ENCODE data around the gene DHPS.

The DHPS gene

DNA sequence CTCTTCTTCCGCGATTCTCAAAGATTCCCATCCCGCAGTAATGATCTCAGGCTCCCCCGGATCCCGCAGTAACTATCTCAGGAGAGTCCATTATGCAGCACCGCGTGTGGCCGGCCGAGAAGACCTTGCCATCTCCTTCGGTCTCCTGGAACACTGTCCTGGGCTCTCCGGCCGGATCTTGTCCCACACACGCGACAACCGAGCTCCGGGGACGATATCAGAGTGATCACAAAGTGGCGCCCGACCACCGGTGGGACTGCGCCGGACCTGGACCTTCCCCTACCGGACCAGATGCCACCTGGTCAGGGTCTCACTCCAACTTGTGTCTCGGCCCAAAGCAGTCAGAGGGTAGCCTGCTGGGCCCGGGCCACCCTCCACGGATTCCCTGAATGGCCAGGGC lies 39.2 kb downstream of the DHPS start:
- DNase-seq: no peak

DNA sequence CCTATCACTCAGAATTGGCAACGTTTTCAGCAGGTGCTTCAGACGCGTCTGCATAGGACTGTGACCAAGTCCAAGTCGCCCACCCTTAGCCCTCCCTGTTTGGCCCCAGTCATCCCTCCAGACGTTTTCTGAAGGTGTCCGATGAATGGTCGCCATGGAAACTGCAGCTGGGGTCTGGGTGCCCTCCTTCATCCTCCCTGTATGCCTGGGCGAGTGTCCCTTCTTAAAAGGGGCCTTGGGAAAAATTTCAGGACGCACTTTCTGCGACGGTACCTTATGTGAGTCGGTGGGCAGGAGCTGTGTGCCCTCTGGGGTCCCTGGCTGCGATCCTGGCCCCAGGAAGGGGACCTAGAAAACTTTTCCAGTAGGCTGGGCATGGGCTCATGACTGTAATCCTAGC lies 40.2 kb downstream of the DHPS start:
- DNase-seq: no peak

DNA sequence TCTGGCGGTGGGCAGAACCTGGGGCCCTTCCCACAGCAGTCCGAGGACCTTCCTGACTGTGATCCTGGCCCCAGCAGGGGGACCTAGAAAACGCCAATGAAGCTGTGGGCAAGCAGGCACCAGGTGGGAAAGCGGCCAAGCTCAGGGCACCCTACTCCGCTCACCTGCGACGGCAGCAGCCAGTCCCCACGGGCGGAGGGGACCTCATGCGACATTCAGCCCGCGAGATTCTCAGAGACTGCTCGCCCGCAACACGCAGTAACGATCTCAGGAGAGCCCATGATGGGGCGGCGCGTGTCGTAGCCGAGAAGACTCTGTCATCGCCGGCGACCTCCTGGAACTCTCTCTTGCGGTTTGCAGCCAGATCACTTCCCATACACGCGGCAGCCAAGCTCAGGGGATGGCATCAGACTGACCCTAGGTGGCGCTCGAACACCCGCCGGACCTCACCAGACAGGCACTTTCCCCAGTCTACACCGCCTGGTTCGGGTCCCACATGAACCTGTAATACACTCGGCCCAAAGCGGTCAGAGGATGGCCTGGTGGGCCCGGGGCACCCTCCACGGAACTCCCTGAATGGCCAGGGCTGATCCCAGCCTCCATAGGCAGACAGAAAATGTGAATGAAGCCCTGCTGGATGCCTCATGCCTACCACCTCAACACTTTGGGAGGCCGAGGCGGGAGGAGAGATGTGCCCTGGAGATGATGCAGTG lies 41.6 kb downstream of the DHPS start:
- peak in 12 of 14 donors; percentile 25 to 65 (median 50) for DNase-seq

DNA sequence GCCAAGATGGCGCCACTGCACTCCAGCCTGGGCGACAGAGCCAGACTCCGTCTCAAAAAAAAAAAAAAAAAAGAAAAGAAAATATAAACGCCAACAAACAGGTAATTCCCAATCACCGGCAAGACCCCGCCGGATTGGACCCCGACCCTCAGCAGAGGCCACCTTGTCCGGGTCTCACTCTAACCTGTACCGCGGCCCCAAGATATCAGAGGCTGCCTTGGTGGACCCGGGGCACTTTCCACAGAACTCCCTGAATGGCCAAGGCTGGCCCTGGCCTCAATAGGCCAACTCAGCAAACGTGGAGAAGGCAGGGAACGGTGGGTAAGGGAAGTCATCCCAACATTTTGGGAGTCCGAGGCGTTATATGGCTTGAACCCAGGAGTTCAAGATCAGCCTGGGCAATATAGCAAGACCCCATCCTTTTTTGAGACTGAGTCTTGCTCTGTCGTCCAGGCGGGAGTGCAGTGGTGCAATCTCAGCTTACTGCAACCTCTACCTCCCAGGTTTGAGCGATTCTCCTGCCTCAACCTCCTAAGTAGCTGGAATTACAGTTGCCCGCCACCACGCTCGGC lies 43.0 kb downstream of the DHPS start:
- DNase-seq: no peak

DNA sequence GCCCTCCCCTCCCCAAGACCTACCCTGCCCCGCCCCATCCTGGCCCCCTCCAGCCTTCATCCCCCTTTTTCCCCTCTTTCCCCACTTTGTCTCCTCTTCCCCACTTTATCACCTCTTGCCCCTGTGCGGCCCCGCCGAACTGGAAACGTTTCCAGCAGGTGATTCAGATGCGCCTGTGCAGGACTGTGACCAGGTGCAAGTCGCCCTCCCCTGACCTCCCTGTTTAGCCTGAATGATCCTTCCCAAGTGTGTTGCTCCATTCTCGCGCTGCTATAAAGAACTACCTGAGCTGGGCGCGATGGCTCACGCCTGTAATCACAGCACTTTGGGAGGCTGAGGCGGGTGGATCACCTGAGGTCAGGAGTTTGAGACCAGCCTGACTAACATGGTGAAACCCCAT lies 45.0 kb downstream of the DHPS start:
- DNase-seq: no peak

DNA sequence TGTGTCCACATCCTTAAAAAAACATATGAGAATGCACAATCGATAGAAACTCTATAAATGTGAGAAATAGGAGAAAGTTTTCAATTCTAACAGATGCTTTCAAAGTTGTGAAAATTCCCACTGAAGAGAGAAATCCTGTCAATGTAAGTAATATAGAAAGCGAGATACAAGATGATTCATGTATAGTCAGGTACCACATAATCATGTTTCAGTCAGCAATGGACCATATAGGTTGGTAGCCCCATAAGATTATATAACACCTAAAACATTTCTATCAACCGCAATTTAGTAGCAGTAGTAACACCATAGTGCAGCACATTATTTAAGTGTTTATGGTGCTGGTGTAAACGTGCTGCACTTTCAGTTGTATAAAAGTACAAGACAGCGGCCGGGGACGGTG lies 52.5 kb downstream of the DHPS start:
- DNase-seq: no peak

DNA sequence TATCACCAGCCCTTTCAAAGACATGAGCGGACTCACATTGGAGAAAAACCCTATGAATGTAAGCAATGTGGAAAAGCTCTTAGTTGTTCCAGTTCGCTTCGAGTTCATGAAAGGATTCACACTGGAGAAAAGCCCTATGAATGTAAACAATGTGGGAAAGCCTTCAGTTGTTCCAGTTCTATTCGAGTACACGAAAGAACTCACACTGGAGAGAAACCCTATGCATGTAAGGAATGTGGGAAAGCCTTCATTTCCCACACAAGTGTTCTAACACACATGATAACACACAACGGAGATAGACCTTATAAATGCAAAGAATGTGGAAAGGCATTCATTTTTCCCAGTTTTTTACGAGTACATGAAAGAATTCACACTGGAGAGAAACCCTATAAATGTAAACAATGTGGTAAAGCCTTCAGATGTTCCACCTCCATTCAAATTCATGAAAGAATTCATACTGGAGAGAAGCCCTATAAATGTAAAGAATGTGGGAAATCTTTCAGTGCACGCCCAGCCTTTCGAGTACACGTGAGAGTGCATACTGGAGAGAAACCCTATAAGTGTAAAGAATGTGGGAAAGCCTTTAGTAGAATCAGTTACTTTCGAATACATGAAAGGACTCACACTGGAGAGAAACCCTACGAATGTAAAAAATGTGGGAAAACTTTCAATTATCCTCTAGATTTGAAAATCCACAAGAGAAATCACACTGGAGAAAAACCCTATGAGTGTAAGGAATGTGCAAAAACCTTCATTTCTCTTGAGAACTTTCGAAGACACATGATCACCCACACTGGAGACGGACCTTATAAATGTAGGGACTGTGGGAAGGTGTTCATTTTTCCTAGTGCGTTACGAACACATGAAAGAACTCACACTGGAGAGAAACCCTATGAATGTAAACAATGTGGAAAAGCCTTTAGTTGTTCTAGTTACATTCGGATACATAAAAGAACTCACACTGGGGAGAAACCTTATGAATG lies 53.3 kb downstream of the DHPS start:
- no peak for DNase-seq

DNA sequence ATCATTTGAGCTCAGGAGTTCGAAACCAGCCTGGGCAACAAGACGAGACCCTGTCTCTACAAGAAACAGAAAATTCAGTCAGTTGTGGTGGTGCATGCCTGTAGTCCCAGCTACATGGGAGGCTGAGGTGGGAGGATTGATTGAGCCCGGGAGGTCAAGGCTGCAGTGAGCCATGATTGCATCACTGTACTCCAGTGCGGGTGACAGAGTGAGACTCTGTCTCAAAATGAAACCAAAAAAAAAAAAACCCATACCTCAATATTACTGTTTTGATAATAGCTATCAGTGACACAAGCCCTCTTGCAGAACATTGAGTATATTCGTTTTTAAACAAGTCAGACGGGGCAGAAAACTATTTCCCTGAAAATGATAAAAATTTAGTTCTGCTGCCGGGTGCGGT lies 54.7 kb downstream of the DHPS start:
- DNase-seq: no peak

Data from C1 segment of cervical spinal cord (tissue), 14 donors.